A549 treated with AZD9567 at 1 μM for 4 hours (cell line): Measurements from ENCODE around the gene ZNF69. TPM values are rescaled to one million over a fixed set of nuclear protein-coding genes. Genes with fewer than 3 reads are reported as not detected.

Experiments
- total RNA-seq: library from RNA; stranded (reverse); fragments of 200-300 nt; extraction: Qiagen RNA extraction; gene quantifications from 5 replicates; pipeline ENCODE4 v1.2.3, GENCODE V29; 2022; ENCODE audit not compliant: insufficient read depth

ZNF69 gene
- not detected in 5 replicates for total RNA-seq

GRCh38 chr19:11887611-11888531 is at the start of gene ZNF69:
Gene ZNF69, plus strand, starts transcription at chr19:11887782. Its CDS starts 142 bp downstream, at chr19:11887924.

GRCh38 chr19:11848594-11849469 is 38.8 kb upstream of the ZNF69 start, which contains the start of gene ZNF439:
Gene ZNF439, plus strand, starts transcription at chr19:11848726. Its CDS starts 142 bp downstream, at chr19:11848868.

GRCh38 chr19:11924886-11925650 is 37.5 kb downstream of the ZNF69 start, which contains the start of gene ZNF700:
Gene ZNF700, plus strand, starts transcription at chr19:11925107. Its CDS starts 104 bp downstream, at chr19:11925211.

Other genes starting within 250 kb of the ZNF69 start
- 2.2 to 9.0 TPM (median 2.7 TPM) in 5 replicates for gene ZNF823, start 148.8 kb upstream of the ZNF69 start, total RNA-seq
- gene ZNF441, start 120.8 kb upstream of the ZNF69 start, total RNA-seq = 0.02 to 0.07 TPM in 2 of 5 replicates, not detected in the others
- gene ZNF491, start 89.3 kb upstream of the ZNF69 start, total RNA-seq = not detected in 5 replicates
- gene ZNF440, start 73.5 kb upstream of the ZNF69 start, total RNA-seq = 0.05 to 0.12 TPM (median 0.07 TPM) in 4 of 5 replicates, not detected in the other
- not detected in 5 replicates for gene ZNF439, start 39.1 kb upstream of the ZNF69 start, total RNA-seq
- 0.27 to 0.33 TPM (median 0.32 TPM) in 4 of 5 replicates, not detected in the other for gene ZNF700, start 37.3 kb downstream of the ZNF69 start, total RNA-seq
- not detected in 5 replicates for gene ZNF763, start 77.3 kb downstream of the ZNF69 start, total RNA-seq
- gene ZNF433, start 147.9 kb downstream of the ZNF69 start, total RNA-seq = not detected in 5 replicates
- not detected in 5 replicates for gene ZNF878, start 165.2 kb downstream of the ZNF69 start, total RNA-seq
- gene ZNF844, start 176.9 kb downstream of the ZNF69 start, total RNA-seq = 0.02 TPM in 1 of 5 replicates, not detected in the others